HEK293 (cell line): ENCODE data around the gene GJA10.

Experiments
- CTCF ChIP-seq: fragments of 450-650 bp; formaldehyde crosslinking; IDR thresholded peaks from 2 replicates; pipeline ENCODE4 v1.5.1; 2016; ENCODE audit warnings: missing biosample characterization, missing genetic modification characterization
- GLI4 ChIP-seq: fragments of 450-650 bp; formaldehyde crosslinking; IDR thresholded peaks from 2 replicates; pipeline ENCODE4 v1.5.1; 2016; ENCODE audit warnings: missing biosample characterization, missing genetic modification characterization
- KLF10 ChIP-seq: fragments of 450-650 bp; IDR thresholded peaks from 2 replicates; pipeline ENCODE4 v1.5.1; 2018; ENCODE audit warnings: missing biosample characterization, mild to moderate bottlenecking, missing genetic modification characterization
- YY1 ChIP-seq: fragments of 450-650 bp; formaldehyde crosslinking; IDR thresholded peaks from 2 replicates; pipeline ENCODE4 v1.5.1; 2018; ENCODE audit warnings: missing biosample characterization, missing genetic modification characterization
- ZBTB49 ChIP-seq: fragments of 450-650 bp; formaldehyde crosslinking; IDR thresholded peaks from 2 replicates; pipeline ENCODE4 v1.5.1; 2016; ENCODE audit warnings: missing biosample characterization, missing genetic modification characterization, low read depth
- ZNF274 ChIP-seq, 2 experiments: fragments of 200-500 bp in 1 of 2; fragments of 450-650 bp in 1 of 2; sonication (Bioruptor generic) in 1 of 2; formaldehyde crosslinking in 1 of 2; IDR thresholded peaks; 2 replicates each; pipeline versions ENCODE4 v1.5.1 to v1.6.1; 2014 to 2016; ENCODE audit warnings: borderline replicate concordance in 1 of 2, inconsistent platforms in 1 of 2, low read length in 1 of 2, missing biosample characterization in 1 of 2, missing genetic modification characterization in 1 of 2
- ZNF501 ChIP-seq: fragments of 450-650 bp; formaldehyde crosslinking; IDR thresholded peaks from 2 replicates; pipeline ENCODE4 v1.5.1; 2016; ENCODE audit warnings: missing biosample characterization, missing genetic modification characterization
- ZNF510 ChIP-seq: fragments of 450-650 bp; formaldehyde crosslinking; IDR thresholded peaks from 2 replicates; pipeline ENCODE4 v1.5.1; 2018; ENCODE audit warnings: mild to moderate bottlenecking, missing genetic modification characterization, missing biosample characterization; ENCODE audit not compliant: insufficient replicate concordance
- ZNF654 ChIP-seq: fragments of 450-650 bp; formaldehyde crosslinking; IDR thresholded peaks from 2 replicates; pipeline ENCODE4 v1.5.1; 2016; ENCODE audit warnings: low read depth, missing biosample characterization, missing genetic modification characterization
- ZNF670 ChIP-seq: fragments of 450-650 bp; formaldehyde crosslinking; IDR thresholded peaks from 2 replicates; pipeline ENCODE4 v1.5.1; 2016; ENCODE audit warnings: missing biosample characterization, missing genetic modification characterization, low read depth
- ZNF776 ChIP-seq: fragments of 450-650 bp; formaldehyde crosslinking; IDR thresholded peaks from 2 replicates; pipeline ENCODE4 v1.5.0; 2017; ENCODE audit warnings: missing biosample characterization, missing genetic modification characterization, borderline replicate concordance
- TF ChIP-seq, protein P1 (sequence below): fragments of 450-650 bp; formaldehyde crosslinking; IDR thresholded peaks from 2 replicates; pipeline ENCODE4 v1.5.1; 2016; ENCODE audit warnings: missing biosample characterization, missing genetic modification characterization, low read depth
- TF ChIP-seq, protein P2 (sequence below): fragments of 450-650 bp; formaldehyde crosslinking; IDR thresholded peaks from 2 replicates; pipeline ENCODE4; 2016; ENCODE audit warnings: missing biosample characterization, missing genetic modification characterization

DNA sequence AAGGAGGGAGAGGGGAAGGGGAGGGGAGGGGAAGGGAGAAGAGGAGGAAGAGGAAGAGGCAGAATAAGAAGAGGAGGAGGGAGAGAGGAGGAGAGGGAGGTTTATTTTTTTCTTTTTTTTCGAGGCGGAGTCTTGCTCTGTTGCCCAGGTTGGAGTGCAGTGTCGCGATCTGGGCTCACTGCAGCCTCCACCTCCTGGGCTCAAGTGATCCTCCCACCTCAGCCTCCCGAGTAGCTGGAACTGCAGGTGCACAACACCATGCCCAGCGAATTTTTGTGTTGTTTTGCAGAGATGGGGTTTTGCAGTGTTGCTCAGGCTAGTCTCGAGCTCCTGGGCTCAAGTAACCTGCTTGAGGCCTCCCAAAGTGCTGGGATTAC is 6.1 kb upstream of the GJA10 start:
- TF ChIP-seq CTCF (tag by site-specific recombination), result no peak
- TF ChIP-seq KLF10 (tag by site-specific recombination), result no peak
- TF ChIP-seq, protein P1, sequence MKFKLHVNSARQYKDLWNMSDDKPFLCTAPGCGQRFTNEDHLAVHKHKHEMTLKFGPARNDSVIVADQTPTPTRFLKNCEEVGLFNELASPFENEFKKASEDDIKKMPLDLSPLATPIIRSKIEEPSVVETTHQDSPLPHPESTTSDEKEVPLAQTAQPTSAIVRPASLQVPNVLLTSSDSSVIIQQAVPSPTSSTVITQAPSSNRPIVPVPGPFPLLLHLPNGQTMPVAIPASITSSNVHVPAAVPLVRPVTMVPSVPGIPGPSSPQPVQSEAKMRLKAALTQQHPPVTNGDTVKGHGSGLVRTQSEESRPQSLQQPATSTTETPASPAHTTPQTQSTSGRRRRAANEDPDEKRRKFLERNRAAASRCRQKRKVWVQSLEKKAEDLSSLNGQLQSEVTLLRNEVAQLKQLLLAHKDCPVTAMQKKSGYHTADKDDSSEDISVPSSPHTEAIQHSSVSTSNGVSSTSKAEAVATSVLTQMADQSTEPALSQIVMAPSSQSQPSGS, result no peak
- no peak for TF ChIP-seq ZNF670 (tag by site-specific recombination)
- TF ChIP-seq ZNF501 (tag by site-specific recombination), result no peak
- no peak for TF ChIP-seq ZNF654 (tag by site-specific recombination)
- no peak for TF ChIP-seq ZNF776 (tag by site-specific recombination)
- no peak for TF ChIP-seq ZNF274 (IDR thresholded peaks at IDR 0.05; ENCODE audit: low read length)
- TF ChIP-seq ZNF274 (tag by site-specific recombination; IDR thresholded peaks at IDR 0.05; ENCODE audit: borderline replicate concordance), result no peak
- TF ChIP-seq GLI4, result no peak
- TF ChIP-seq ZNF510 (tag by site-specific recombination), result no peak
- no peak for TF ChIP-seq YY1 (tag by site-specific recombination)
- TF ChIP-seq ZBTB49, result no peak
- TF ChIP-seq, protein P2, sequence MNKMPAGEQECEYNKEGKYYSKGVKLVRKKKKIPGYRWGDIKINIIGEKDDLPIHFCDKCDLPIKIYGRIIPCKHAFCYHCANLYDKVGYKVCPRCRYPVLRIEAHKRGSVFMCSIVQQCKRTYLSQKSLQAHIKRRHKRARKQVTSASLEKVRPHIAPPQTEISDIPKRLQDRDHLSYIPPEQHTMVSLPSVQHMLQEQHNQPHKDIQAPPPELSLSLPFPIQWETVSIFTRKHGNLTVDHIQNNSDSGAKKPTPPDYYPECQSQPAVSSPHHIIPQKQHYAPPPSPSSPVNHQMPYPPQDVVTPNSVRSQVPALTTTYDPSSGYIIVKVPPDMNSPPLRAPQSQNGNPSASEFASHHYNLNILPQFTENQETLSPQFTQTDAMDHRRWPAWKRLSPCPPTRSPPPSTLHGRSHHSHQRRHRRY (tag by site-specific recombination), result no peak
